ENCODE data around the gene MBD3.

The MBD3 gene

GRCh38 chr19:1619703-1620102 lies 27.0 kb upstream of the MBD3 start:
- DNase-seq (ENCODE audit: extremely low read depth, low read depth) = no peak
- no peak overlapping the region for H3K4me3 ChIP-seq (replicated peaks; ENCODE audit: low read depth, low read length)
- no peak for TF ChIP-seq CTCF (IDR thresholded peaks at IDR 0.05; ENCODE audit: low read depth, low read length, missing control alignments)

GRCh38 chr19:1619094-1619439 lies 26.4 kb upstream of the MBD3 start:
- TF ChIP-seq CTCF (IDR thresholded peaks at IDR 0.05; ENCODE audit: low read depth, low read length, missing control alignments) = no peak
- DNase-seq (ENCODE audit: extremely low read depth, low read depth) = no peak
- H3K4me3 ChIP-seq (replicated peaks; ENCODE audit: low read depth, low read length) = no peak overlapping the region

GRCh38 chr19:1618157-1619093 lies 25.8 kb upstream of the MBD3 start:
- H3K4me3 ChIP-seq (replicated peaks; ENCODE audit: low read depth, low read length) = no peak overlapping the region
- peak; percentile 24 for TF ChIP-seq CTCF (IDR thresholded peaks at IDR 0.05; ENCODE audit: low read depth, low read length, missing control alignments)
- no peak for DNase-seq (ENCODE audit: extremely low read depth, low read depth)

- no peak overlapping the region for H3K4me3 ChIP-seq (replicated peaks; ENCODE audit: low read depth, low read length)
- DNase-seq (ENCODE audit: extremely low read depth, low read depth) = no peak
- TF ChIP-seq CTCF (IDR thresholded peaks at IDR 0.05; ENCODE audit: low read depth, low read length, missing control alignments) = no peak
Measured at GRCh38 chr19:1616875-1617274, 24.2 kb upstream of the MBD3 start.

- DNase-seq (ENCODE audit: extremely low read depth, low read depth) = no peak
- TF ChIP-seq CTCF (IDR thresholded peaks at IDR 0.05; ENCODE audit: low read depth, low read length, missing control alignments) = no peak
- no peak overlapping the region for H3K4me3 ChIP-seq (replicated peaks; ENCODE audit: low read depth, low read length)
Measured at GRCh38 chr19:1616396-1616795, 23.7 kb upstream of the MBD3 start.

- no peak for DNase-seq (ENCODE audit: extremely low read depth, low read depth)
- no peak overlapping the region for H3K4me3 ChIP-seq (replicated peaks; ENCODE audit: low read depth, low read length)
- no peak for TF ChIP-seq CTCF (IDR thresholded peaks at IDR 0.05; ENCODE audit: low read depth, low read length, missing control alignments)
Measured at GRCh38 chr19:1615156-1615765, 22.6 kb upstream of the MBD3 start.
